ENCODE data around the gene PRDM4.

GRCh38 chr12:107775093-107775721 is 14.3 kb upstream of the PRDM4 start:
- TF ChIP-seq CTCF (IDR thresholded peaks at IDR 0.05) (no peak), POLR2AphosphoS5 (IDR thresholded peaks at IDR 0.05; ENCODE audit: low read depth, low read length) (no peak), REST (IDR thresholded peaks at IDR 0.05; ENCODE audit: insufficient read depth in 1 of 2, low read depth in 2 of 2, low read length in 1 of 2) (peak in 1 of 2 experiments; percentile 48; a peak in 1 of 4 replicates), TCF7L2 (IDR thresholded peaks at IDR 0.05; ENCODE audit: low read depth, low read length) (no peak), SIN3A (IDR thresholded peaks at IDR 0.05; ENCODE audit: borderline replicate concordance, insufficient read depth, low read depth, low read length) (no peak)
